ENCODE measurements around the gene NCAPH2.
A peak's percentile ranks its signal among the peaks of the same experiment; 100 is the strongest.

The NCAPH2 gene

DNA sequence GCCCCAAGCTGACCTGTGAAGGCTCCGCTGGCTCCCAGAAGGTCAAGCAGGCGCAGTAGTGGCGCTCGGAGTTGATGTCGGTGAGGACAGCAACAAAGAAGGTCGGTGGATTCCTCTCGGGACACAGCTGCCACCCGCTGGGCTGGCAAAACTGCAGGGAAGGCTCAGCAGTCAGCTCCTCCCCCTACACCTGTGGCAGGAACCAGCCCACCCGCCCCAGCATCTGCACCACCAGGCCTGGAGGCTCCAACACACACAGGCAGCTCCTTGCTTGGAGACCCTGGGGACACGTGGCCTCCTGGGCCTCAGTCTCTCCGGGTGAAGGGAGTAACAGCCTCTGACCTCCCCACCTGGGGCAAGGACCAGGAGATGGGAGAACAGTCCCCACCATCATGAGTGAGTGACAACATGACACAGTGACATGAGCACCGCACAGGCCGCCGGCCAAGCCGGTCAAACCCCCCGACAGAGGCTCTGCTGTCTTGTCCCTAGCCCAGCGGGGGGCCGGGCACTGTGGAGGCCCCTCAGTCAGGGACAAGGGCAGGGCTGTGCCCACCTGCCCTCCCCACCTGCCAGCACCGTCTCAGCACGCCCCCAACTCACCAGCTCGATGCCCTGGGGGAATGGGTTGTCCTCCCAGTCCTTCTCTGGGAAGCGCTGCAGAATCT, 40.1 kb upstream of the NCAPH2 start:
- Histone ChIP-seq H3K27me3 (replicated peaks) (no peaks in the 10 kb centered on the region), H3K36me3 (replicated peaks) (peaks cover 44% of the 10 kb centered on the region), H3K27ac (no peak overlapping the region), H3K4me3 (ENCODE audit: low read depth, low read length) (no peak overlapping the region)
- in situ Hi-C loops (cut with HindIII; ENCODE audit: low pct_ligation_motif_present, low sequenced_read_pairs) = no loop called here
- TF ChIP-seq, protein P1, sequence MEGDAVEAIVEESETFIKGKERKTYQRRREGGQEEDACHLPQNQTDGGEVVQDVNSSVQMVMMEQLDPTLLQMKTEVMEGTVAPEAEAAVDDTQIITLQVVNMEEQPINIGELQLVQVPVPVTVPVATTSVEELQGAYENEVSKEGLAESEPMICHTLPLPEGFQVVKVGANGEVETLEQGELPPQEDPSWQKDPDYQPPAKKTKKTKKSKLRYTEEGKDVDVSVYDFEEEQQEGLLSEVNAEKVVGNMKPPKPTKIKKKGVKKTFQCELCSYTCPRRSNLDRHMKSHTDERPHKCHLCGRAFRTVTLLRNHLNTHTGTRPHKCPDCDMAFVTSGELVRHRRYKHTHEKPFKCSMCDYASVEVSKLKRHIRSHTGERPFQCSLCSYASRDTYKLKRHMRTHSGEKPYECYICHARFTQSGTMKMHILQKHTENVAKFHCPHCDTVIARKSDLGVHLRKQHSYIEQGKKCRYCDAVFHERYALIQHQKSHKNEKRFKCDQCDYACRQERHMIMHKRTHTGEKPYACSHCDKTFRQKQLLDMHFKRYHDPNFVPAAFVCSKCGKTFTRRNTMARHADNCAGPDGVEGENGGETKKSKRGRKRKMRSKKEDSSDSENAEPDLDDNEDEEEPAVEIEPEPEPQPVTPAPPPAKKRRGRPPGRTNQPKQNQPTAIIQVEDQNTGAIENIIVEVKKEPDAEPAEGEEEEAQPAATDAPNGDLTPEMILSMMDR (IDR thresholded peaks at IDR 0.05; ENCODE audit: low read depth, low read length, missing control alignments) = no peak
- DNase-seq = no peak

DNA sequence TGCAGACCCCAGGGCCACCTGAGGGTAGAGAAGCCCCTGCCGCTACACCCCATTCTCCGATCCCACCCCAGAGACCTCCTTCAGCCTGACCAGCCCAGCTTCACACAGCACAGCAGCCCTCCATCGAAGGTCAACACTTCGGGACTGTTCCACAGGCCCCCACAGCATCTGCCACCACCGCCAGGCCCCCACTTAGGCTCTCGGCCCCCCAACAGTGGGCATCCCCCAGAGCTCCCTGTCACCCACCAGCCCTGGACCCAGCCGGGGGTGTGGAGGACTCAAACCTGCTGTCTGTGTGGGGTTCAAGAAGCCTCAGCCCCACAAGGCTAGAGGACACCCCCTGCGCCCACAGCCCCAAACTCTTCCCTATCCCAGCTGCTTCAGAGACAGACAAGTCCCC, 39.4 kb upstream of the NCAPH2 start:
- no peak for DNase-seq
- Histone ChIP-seq H3K27ac (no peak overlapping the region), H3K4me3 (ENCODE audit: low read depth, low read length) (no peak overlapping the region), H3K36me3 (replicated peaks) (peaks cover 37% of the 10 kb centered on the region), H3K27me3 (replicated peaks) (no peaks in the 10 kb centered on the region)
- in situ Hi-C loops (cut with HindIII; ENCODE audit: low pct_ligation_motif_present, low sequenced_read_pairs) = no loop called here
- TF ChIP-seq, protein P1 (IDR thresholded peaks at IDR 0.05; ENCODE audit: low read depth, low read length, missing control alignments) = no peak

DNA sequence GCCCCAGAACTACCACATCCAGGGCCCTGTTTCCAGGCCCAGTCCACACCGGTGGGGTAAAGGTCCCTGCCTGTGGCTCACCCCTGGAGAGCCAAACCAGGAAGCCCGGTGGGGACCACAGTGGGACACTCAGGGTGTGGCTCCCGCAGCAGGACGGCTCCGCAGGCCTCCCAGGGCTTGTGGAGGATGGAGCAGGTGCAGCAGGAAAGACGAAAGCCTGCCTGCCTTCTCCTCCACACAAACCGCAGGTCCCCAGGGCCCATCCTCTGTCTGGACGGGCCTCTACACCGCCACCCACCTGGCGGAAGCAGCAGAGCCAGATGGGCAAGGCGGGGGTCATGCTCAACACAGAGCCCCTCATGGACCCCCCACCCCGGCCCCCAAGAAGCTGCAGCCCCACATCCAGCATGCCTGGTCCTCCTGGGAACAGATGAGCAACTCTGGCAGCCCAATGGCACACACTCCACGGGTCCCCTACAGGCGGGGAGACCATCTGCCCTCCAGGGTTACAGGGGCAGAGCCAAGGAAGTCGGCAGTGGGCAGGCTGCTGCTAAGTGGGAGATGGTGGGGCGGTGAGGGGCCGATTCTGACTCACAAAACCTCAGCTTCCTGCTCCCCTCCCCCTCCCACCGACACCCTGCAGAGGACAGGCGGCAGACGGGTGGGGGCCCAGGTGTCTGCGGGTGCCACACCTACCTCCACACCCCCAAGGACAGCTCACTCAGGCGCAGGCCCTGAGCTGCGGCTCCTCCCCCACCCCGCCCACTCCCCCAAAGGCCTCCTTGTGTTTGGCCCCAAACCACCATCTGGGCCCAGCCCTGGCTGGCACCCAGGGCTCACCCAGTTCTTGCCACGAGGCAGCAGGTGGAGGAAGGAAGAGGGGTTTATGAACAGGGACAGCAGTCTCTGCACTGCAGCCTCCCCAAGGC, 38.4 kb upstream of the NCAPH2 start:
- H3K27me3 ChIP-seq (replicated peaks) = no peaks in the 10 kb centered on the region
- no peak overlapping the region for H3K4me3 ChIP-seq (ENCODE audit: low read depth, low read length)
- in situ Hi-C loops (cut with HindIII; ENCODE audit: low pct_ligation_motif_present, low sequenced_read_pairs) = no loop called here
- DNase-seq = peak; percentile 19
- peaks cover 26% of the 10 kb centered on the region for H3K36me3 ChIP-seq (replicated peaks)
- H3K27ac ChIP-seq = no peak overlapping the region
- TF ChIP-seq, protein P1 (IDR thresholded peaks at IDR 0.05; ENCODE audit: low read depth, low read length, missing control alignments) = peak; percentile 6

DNA sequence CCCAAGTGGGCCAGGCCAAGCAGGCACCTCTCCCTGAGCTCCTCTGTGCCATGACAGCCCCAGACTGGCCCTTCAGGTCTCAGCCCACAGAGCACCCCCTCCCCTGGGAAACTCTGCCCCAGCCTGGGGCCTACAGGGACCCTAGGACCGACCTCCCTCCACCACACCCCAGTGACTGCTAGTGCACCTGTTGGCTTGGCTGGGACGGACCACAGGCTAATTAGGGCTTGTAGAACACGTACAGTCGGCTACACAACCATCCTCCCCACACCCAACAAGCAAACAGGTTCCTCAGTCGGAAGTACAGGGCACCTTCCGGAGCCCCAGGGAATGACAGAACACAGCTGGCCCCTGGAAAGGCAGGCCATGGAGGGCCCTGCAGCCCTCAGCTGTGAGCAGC, 37.5 kb upstream of the NCAPH2 start:
- Histone ChIP-seq H3K4me3 (ENCODE audit: low read depth, low read length) (no peak overlapping the region), H3K36me3 (replicated peaks) (peaks cover 19% of the 10 kb centered on the region), H3K27ac (no peak overlapping the region), H3K27me3 (replicated peaks) (no peaks in the 10 kb centered on the region)
- DNase-seq = no peak
- in situ Hi-C loops (cut with HindIII; ENCODE audit: low pct_ligation_motif_present, low sequenced_read_pairs) = no loop called here
- TF ChIP-seq, protein P1 (IDR thresholded peaks at IDR 0.05; ENCODE audit: low read depth, low read length, missing control alignments) = no peak

DNA sequence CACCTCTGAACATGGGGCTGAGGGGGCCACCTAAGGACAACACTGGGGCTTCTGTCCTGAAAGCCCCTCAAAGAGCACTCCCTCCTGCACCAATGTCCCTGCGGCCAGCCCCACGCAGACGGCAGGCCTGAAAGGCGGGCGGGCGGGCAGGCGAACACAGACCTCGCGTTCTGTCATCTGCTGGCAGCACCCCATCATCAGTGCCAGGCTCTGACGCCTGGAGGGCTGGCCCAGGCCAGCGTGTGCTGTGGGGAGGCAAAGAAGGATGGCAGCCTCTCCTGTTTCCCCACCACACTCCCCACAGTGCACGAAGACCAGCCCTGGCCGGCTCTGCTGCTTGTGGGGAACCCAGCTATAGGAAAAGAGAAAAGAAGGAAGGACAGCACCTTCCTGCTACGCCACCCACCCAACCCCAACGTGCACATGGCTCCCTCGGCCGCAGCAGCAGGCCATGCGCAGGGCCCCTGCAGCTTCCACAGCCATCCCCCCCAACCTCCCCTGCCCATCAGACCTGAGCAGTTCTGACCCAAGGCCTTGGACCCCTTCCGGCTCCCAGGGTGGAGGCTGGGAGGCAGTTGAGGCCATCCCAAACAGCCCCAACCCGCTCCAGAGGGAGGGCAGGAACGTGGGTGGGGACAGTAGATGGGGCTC, 36.7 kb upstream of the NCAPH2 start:
- Histone ChIP-seq H3K27me3 (replicated peaks) (no peaks in the 10 kb centered on the region), H3K27ac (no peak overlapping the region), H3K36me3 (replicated peaks) (peaks cover 11% of the 10 kb centered on the region), H3K4me3 (ENCODE audit: low read depth, low read length) (no peak overlapping the region)
- DNase-seq = no peak
- in situ Hi-C loops (cut with HindIII; ENCODE audit: low pct_ligation_motif_present, low sequenced_read_pairs) = no loop called here
- TF ChIP-seq, protein P1 (IDR thresholded peaks at IDR 0.05; ENCODE audit: low read depth, low read length, missing control alignments) = no peak
